ENCODE data around the gene PLEKHJ1.

Gene PLEKHJ1

GRCh38 chr19:2275588-2276428 is 39.7 kb upstream of the PLEKHJ1 start:
- TF ChIP-seq, protein P1, sequence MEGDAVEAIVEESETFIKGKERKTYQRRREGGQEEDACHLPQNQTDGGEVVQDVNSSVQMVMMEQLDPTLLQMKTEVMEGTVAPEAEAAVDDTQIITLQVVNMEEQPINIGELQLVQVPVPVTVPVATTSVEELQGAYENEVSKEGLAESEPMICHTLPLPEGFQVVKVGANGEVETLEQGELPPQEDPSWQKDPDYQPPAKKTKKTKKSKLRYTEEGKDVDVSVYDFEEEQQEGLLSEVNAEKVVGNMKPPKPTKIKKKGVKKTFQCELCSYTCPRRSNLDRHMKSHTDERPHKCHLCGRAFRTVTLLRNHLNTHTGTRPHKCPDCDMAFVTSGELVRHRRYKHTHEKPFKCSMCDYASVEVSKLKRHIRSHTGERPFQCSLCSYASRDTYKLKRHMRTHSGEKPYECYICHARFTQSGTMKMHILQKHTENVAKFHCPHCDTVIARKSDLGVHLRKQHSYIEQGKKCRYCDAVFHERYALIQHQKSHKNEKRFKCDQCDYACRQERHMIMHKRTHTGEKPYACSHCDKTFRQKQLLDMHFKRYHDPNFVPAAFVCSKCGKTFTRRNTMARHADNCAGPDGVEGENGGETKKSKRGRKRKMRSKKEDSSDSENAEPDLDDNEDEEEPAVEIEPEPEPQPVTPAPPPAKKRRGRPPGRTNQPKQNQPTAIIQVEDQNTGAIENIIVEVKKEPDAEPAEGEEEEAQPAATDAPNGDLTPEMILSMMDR (conservative IDR thresholded peaks at IDR 0.05; ENCODE audit: low read depth, low read length): no peak
- Histone ChIP-seq H3K27me3 (ENCODE audit: insufficient read depth, low read depth) (no peaks in the 10 kb centered on the region), H3K4me3 (IDR thresholded peaks at IDR 0.05; ENCODE audit: insufficient read depth, low read depth, low read length) (no peak overlapping the region), H3K27ac (no peak overlapping the region), H3K4me2 (no peak overlapping the region), H3K4me1 (ENCODE audit: low read depth, poor library complexity, severe bottlenecking) (peaks cover 6% of the 10 kb centered on the region), H3K9ac (no peak overlapping the region), H2AFZ (ENCODE audit: low read depth) (no peak overlapping the region), H3K36me3 (ENCODE audit: insufficient read depth) (peaks cover 3% of the 10 kb centered on the region; the same call in 1 of the 2 replicates), H4K20me1 (ENCODE audit: insufficient read depth) (peaks cover 12% of the 10 kb centered on the region; the same call in 1 of the 2 replicates), H3K79me2 (ENCODE audit: insufficient read depth, low read depth) (peaks cover 36% of the 10 kb centered on the region)

DNA sequence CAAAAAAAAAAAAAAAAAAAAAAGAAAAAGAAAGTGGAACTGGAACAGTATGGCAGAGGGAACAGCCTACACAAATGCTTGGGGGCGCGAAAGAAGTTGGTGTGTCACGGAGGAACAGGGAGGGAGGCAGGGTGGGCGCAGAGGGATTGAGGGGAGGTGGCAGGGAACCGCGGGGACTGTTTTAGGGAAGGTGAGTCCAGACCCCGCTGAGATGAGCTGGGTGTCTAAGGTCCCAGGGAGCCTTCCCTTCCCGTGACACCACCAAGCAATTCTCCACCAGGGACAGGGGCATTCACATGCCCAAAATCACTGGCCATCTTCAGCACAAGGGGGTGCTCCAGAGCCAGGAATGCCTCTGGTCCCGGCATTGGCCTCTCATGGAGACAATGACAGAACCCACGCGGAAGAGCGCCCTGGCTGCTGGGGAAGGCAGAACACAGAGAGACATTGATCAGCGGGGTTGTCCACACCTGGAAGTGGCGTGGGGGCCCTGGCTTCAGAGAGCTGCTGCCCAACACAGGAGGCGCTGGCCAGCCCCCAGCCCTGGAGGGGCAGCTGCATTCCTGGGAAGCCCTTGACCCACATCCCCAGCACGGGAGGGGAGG is 38.9 kb upstream of the PLEKHJ1 start:
- TF ChIP-seq, protein P1 (conservative IDR thresholded peaks at IDR 0.05; ENCODE audit: low read depth, low read length): no peak; the same call in 1 of the 2 replicates
- Histone ChIP-seq H3K4me1 (ENCODE audit: low read depth, poor library complexity, severe bottlenecking) (peaks cover 6% of the 10 kb centered on the region), H3K36me3 (ENCODE audit: insufficient read depth) (peaks cover 3% of the 10 kb centered on the region; the same call in 1 of the 2 replicates), H3K27ac (no peak overlapping the region), H3K9ac (no peak overlapping the region), H3K4me3 (IDR thresholded peaks at IDR 0.05; ENCODE audit: insufficient read depth, low read depth, low read length) (no peak overlapping the region), H2AFZ (ENCODE audit: low read depth) (no peak overlapping the region), H3K4me2 (no peak overlapping the region), H4K20me1 (ENCODE audit: insufficient read depth) (peaks cover 12% of the 10 kb centered on the region; the same call in 1 of the 2 replicates), H3K27me3 (ENCODE audit: insufficient read depth, low read depth) (no peaks in the 10 kb centered on the region), H3K79me2 (ENCODE audit: insufficient read depth, low read depth) (peaks cover 42% of the 10 kb centered on the region)

GRCh38 chr19:2274185-2274711 is 38.1 kb upstream of the PLEKHJ1 start:
- H3K79me2 ChIP-seq (ENCODE audit: insufficient read depth, low read depth): peaks cover 49% of the 10 kb centered on the region
- TF ChIP-seq, protein P1 (conservative IDR thresholded peaks at IDR 0.05; ENCODE audit: low read depth, low read length): no peak
- no peak overlapping the region for H3K27ac ChIP-seq
- peaks cover 3% of the 10 kb centered on the region; the same call in 1 of the 2 replicates for H3K36me3 ChIP-seq (ENCODE audit: insufficient read depth)
- no peak overlapping the region for H2AFZ ChIP-seq (ENCODE audit: low read depth)
- no peak overlapping the region for H3K9ac ChIP-seq
- no peak overlapping the region for H3K4me3 ChIP-seq (IDR thresholded peaks at IDR 0.05; ENCODE audit: insufficient read depth, low read depth, low read length)
- peaks cover 6% of the 10 kb centered on the region for H3K4me1 ChIP-seq (ENCODE audit: low read depth, poor library complexity, severe bottlenecking)
- no peaks in the 10 kb centered on the region for H3K27me3 ChIP-seq (ENCODE audit: insufficient read depth, low read depth)
- H4K20me1 ChIP-seq (ENCODE audit: insufficient read depth): peaks cover 12% of the 10 kb centered on the region; the same call in 1 of the 2 replicates
- no peak overlapping the region for H3K4me2 ChIP-seq

DNA sequence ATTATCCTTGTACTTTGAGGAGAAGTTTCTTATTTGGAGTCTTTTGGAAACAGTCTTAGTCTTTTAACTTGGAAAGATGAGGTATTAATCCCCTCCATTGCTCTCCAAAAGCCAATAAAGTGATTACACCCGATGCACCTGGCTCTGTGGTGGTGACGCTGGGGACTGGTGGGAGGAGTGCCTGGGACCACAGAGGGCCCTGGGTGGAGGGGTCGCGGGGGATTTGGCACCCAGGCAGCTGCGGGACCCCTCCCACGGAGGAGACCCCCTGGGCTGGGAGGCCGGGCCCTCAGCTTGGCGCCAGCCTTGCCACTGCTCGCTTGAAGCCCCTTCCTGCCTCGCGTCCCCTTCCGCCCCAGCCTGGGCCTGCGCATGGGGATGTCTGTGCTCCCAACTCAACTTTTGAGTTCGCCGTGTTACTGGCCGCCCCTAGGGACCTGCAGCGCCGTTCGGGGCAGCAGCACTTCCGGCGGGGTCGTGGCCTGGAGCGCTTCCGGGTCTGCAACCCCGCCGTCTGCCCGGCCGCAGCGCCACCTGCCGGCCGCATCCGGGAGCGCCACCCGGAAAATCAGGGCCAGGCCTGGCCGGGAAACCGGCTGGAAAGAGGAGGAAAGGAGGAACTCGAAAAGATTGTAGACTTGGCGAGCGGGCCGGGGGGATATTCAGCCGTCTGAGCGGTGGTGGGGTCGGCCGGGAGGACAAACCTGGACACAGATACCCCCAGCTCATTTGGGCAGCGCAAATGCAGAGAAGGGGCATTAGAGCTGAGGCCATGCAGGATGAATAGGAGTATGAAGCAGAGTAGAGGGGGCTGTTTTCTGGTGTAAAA is 37.4 kb upstream of the PLEKHJ1 start:
- H4K20me1 ChIP-seq (ENCODE audit: insufficient read depth): peaks cover 12% of the 10 kb centered on the region; the same call in 1 of the 2 replicates
- peaks cover 49% of the 10 kb centered on the region for H3K79me2 ChIP-seq (ENCODE audit: insufficient read depth, low read depth)
- H3K4me1 ChIP-seq (ENCODE audit: low read depth, poor library complexity, severe bottlenecking): peaks cover 8% of the 10 kb centered on the region
- H2AFZ ChIP-seq (ENCODE audit: low read depth): no peak overlapping the region
- H3K9ac ChIP-seq: no peak overlapping the region
- no peak overlapping the region for H3K4me2 ChIP-seq
- no peaks in the 10 kb centered on the region for H3K27me3 ChIP-seq (ENCODE audit: insufficient read depth, low read depth)
- H3K27ac ChIP-seq: no peak overlapping the region
- peaks cover 3% of the 10 kb centered on the region; the same call in 1 of the 2 replicates for H3K36me3 ChIP-seq (ENCODE audit: insufficient read depth)
- TF ChIP-seq, protein P1 (conservative IDR thresholded peaks at IDR 0.05; ENCODE audit: low read depth, low read length): no peak
- no peak overlapping the region for H3K4me3 ChIP-seq (IDR thresholded peaks at IDR 0.05; ENCODE audit: insufficient read depth, low read depth, low read length)
